OCI-LY7 (cell line): ENCODE data around the gene IBTK.

Experiments
- CTCF ChIP-seq: fragments of 200-600 bp; sonication (generic); conservative IDR thresholded peaks from 2 replicates; pipeline ENCODE4 v1.5.1; 2014; ENCODE audit warnings: mild to moderate bottlenecking, antibody characterized with exemption, low read length, moderate library complexity, mixed read lengths
- EZH2phosphoT487 ChIP-seq: fragments of 200-600 bp; sonication (generic); IDR thresholded peaks from 2 replicates; pipeline ENCODE4 v1.6.1; 2018; ENCODE audit warnings: low read depth, borderline replicate concordance, mild to moderate bottlenecking, mixed run types, antibody characterized with exemption, low read length, moderate library complexity, mixed read lengths

- TF ChIP-seq CTCF (no peak), EZH2phosphoT487 (no peak)
Measured at GRCh38 chr6:82260997-82261732, 13.6 kb upstream of the IBTK start.
